Measurements from ENCODE around the gene ULK3.

ULK3 gene

GRCh38 chr15:74839526-74840395 lies 3.2 kb downstream of the ULK3 start:
- no peak for DNase-seq (ENCODE audit: low spot score)

- no peak for DNase-seq (ENCODE audit: low spot score)
Observed at GRCh38 chr15:74838746-74839525, 4.0 kb downstream of the ULK3 start.

- DNase-seq (ENCODE audit: low spot score), result no peak
Observed at GRCh38 chr15:74838137-74838516, 4.8 kb downstream of the ULK3 start.

GRCh38 chr15:74837482-74838136 lies 5.3 kb downstream of the ULK3 start:
- DNase-seq (ENCODE audit: low spot score), result no peak

- no peak for DNase-seq (ENCODE audit: low spot score)
Observed at GRCh38 chr15:74836846-74837245, 6.1 kb downstream of the ULK3 start.

- peak; percentile 25 for DNase-seq (ENCODE audit: low spot score)
Observed at GRCh38 chr15:74835312-74835823, 7.6 kb downstream of the ULK3 start.

- DNase-seq (ENCODE audit: low spot score), result no peak
Observed at GRCh38 chr15:74833376-74834107, 9.4 kb downstream of the ULK3 start.

GRCh38 chr15:74832826-74833225 lies 10.1 kb downstream of the ULK3 start:
- DNase-seq (ENCODE audit: low spot score), result no peak

GRCh38 chr15:74831813-74832495 lies 11.0 kb downstream of the ULK3 start:
- DNase-seq (ENCODE audit: low spot score), result no peak

- DNase-seq (ENCODE audit: low spot score), result no peak
Observed at GRCh38 chr15:74830868-74831267, 12.1 kb downstream of the ULK3 start.

- DNase-seq (ENCODE audit: low spot score), result no peak
Observed at GRCh38 chr15:74829991-74830390, 13.0 kb downstream of the ULK3 start.

GRCh38 chr15:74829486-74829885 lies 13.5 kb downstream of the ULK3 start:
- DNase-seq (ENCODE audit: low spot score), result no peak

GRCh38 chr15:74828835-74829234 lies 14.1 kb downstream of the ULK3 start:
- DNase-seq (ENCODE audit: low spot score), result no peak

- DNase-seq (ENCODE audit: low spot score), result no peak
Observed at GRCh38 chr15:74827614-74828013, 15.3 kb downstream of the ULK3 start.

GRCh38 chr15:74826921-74827320 lies 16.0 kb downstream of the ULK3 start:
- no peak for DNase-seq (ENCODE audit: low spot score)

- DNase-seq (ENCODE audit: low spot score), result peak; percentile 17
Observed at GRCh38 chr15:74826364-74826819, 16.6 kb downstream of the ULK3 start, which contains the start of gene CPLX3. Gene CPLX3, plus strand, starts transcription at chr15:74826627. Its CDS starts 77 bp downstream, at chr15:74826704.

- DNase-seq (ENCODE audit: low spot score), result no peak
Observed at GRCh38 chr15:74825866-74826265, 17.1 kb downstream of the ULK3 start.

- DNase-seq (ENCODE audit: low spot score), result no peak
Observed at GRCh38 chr15:74824976-74825375, 18.0 kb downstream of the ULK3 start.

- DNase-seq (ENCODE audit: low spot score), result no peak
Observed at GRCh38 chr15:74823324-74823723, 19.6 kb downstream of the ULK3 start.

GRCh38 chr15:74822233-74822632 lies 20.7 kb downstream of the ULK3 start:
- no peak for DNase-seq (ENCODE audit: low spot score)

GRCh38 chr15:74821790-74822158 lies 21.2 kb downstream of the ULK3 start:
- DNase-seq (ENCODE audit: low spot score), result no peak

Measured in CD4-positive, alpha-beta T cell treated with Interleukin-6 at 100 ng/mL for 8 hours (primary cell).